ENCODE data around the gene ZMIZ2.

Gene ZMIZ2

GRCh38 chr7:44765579-44766415, 17.1 kb downstream of the ZMIZ2 start:
- no peaks in the 10 kb centered on the region for H3K9me3 ChIP-seq (ENCODE audit: control insufficient read depth, low read length)
- DNase-seq: no peak
- H3K4me3 ChIP-seq (ENCODE audit: insufficient read depth, low read depth, low read length, poor library complexity, severe bottlenecking): no peak overlapping the region
- H3K27ac ChIP-seq (ENCODE audit: insufficient read depth, low read length, poor library complexity, severe bottlenecking): no peak overlapping the region
- H3K27me3 ChIP-seq (replicated peaks; ENCODE audit: control insufficient read depth, insufficient read depth, low read length, poor library complexity, severe bottlenecking): no peaks in the 10 kb centered on the region
- peaks cover 11% of the 10 kb centered on the region for H3K4me1 ChIP-seq (ENCODE audit: control insufficient read depth, insufficient read depth, low read length, poor library complexity, severe bottlenecking)
- peaks cover 54% of the 10 kb centered on the region for H3K36me3 ChIP-seq (ENCODE audit: control insufficient read depth, insufficient read depth, low read length)

DNA sequence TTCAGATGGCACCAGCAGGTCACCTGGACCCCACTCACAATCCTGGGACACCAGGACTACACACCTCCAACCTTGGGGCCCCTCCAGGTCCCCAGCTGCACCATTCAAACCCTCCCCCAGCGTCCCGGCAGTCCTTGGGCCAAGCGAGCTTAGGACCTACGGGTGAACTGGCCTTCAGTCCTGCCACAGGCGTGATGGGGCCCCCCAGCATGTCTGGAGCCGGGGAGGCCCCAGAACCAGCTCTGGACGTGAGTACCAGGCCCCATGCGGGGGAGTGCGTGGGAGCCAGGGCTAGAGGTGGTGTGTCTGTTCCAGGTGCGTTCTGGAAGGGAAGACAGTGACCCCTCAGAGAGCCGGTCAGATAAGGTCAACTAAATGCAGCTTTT, 17.8 kb downstream of the ZMIZ2 start:
- no peak overlapping the region for H3K27ac ChIP-seq (ENCODE audit: insufficient read depth, low read length, poor library complexity, severe bottlenecking)
- no peaks in the 10 kb centered on the region for H3K27me3 ChIP-seq (replicated peaks; ENCODE audit: control insufficient read depth, insufficient read depth, low read length, poor library complexity, severe bottlenecking)
- peaks cover 11% of the 10 kb centered on the region for H3K4me1 ChIP-seq (ENCODE audit: control insufficient read depth, insufficient read depth, low read length, poor library complexity, severe bottlenecking)
- no peak for DNase-seq
- peaks cover 47% of the 10 kb centered on the region for H3K36me3 ChIP-seq (ENCODE audit: control insufficient read depth, insufficient read depth, low read length)
- no peaks in the 10 kb centered on the region for H3K9me3 ChIP-seq (ENCODE audit: control insufficient read depth, low read length)
- H3K4me3 ChIP-seq (ENCODE audit: insufficient read depth, low read depth, low read length, poor library complexity, severe bottlenecking): no peak overlapping the region

DNA sequence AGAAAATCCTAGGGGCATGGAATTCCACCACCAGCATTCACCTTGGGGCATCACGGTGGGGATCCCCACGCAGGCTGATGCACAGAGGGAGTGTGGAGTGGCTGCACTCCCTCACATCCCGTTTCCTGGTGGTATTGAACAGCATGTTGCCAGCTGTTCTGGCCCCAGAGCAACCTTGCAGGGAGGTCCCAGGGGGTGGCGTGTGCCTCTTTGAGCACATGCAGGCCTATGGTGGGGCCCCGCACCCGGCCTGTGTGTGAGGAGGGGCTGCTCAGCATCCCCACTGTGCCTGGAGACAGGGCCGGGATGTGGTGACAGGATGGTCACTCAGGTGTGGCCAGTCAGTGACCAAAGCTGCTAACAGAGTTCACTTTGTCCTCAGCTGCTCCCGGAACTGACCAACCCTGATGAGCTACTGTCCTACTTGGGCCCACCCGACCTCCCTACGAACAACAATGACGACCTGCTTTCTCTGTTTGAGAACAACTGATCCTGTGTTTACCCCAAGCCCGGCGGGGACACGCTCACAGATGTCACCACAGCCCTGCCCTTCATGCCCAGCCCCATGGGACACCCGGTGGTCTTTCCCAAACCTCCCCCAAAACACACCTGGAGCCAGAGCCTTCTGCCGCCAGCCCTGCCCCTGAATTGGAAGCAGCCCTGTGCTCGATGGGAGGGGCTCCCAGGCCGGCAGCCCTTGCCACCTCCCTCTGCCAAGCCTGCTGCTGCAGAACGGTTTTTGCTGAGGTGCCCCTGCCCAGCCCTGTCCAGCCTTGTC, 18.7 kb downstream of the ZMIZ2 start:
- DNase-seq: no peak
- H3K4me3 ChIP-seq (ENCODE audit: insufficient read depth, low read depth, low read length, poor library complexity, severe bottlenecking): no peak overlapping the region
- H3K9me3 ChIP-seq (ENCODE audit: control insufficient read depth, low read length): no peaks in the 10 kb centered on the region
- peak overlapping the region; percentile 53 for H3K27ac ChIP-seq (ENCODE audit: insufficient read depth, low read length, poor library complexity, severe bottlenecking)
- peaks cover 11% of the 10 kb centered on the region for H3K4me1 ChIP-seq (ENCODE audit: control insufficient read depth, insufficient read depth, low read length, poor library complexity, severe bottlenecking)
- peaks cover 41% of the 10 kb centered on the region for H3K36me3 ChIP-seq (ENCODE audit: control insufficient read depth, insufficient read depth, low read length)
- no peaks in the 10 kb centered on the region for H3K27me3 ChIP-seq (replicated peaks; ENCODE audit: control insufficient read depth, insufficient read depth, low read length, poor library complexity, severe bottlenecking)

GRCh38 chr7:44767912-44768627, 19.4 kb downstream of the ZMIZ2 start:
- Histone ChIP-seq H3K9me3 (ENCODE audit: control insufficient read depth, low read length) (no peaks in the 10 kb centered on the region), H3K27ac (ENCODE audit: insufficient read depth, low read length, poor library complexity, severe bottlenecking) (peak overlapping the region; percentile 53), H3K36me3 (ENCODE audit: control insufficient read depth, insufficient read depth, low read length) (peaks cover 34% of the 10 kb centered on the region), H3K4me1 (ENCODE audit: control insufficient read depth, insufficient read depth, low read length, poor library complexity, severe bottlenecking) (peaks cover 11% of the 10 kb centered on the region), H3K27me3 (replicated peaks; ENCODE audit: control insufficient read depth, insufficient read depth, low read length, poor library complexity, severe bottlenecking) (no peaks in the 10 kb centered on the region), H3K4me3 (ENCODE audit: insufficient read depth, low read depth, low read length, poor library complexity, severe bottlenecking) (no peak overlapping the region)
- DNase-seq: no peak

GRCh38 chr7:44768628-44769371, 20.2 kb downstream of the ZMIZ2 start:
- H3K36me3 ChIP-seq (ENCODE audit: control insufficient read depth, insufficient read depth, low read length): peaks cover 27% of the 10 kb centered on the region
- H3K27ac ChIP-seq (ENCODE audit: insufficient read depth, low read length, poor library complexity, severe bottlenecking): peak overlapping the region; percentile 51
- H3K4me3 ChIP-seq (ENCODE audit: insufficient read depth, low read depth, low read length, poor library complexity, severe bottlenecking): no peak overlapping the region
- peaks cover 11% of the 10 kb centered on the region for H3K4me1 ChIP-seq (ENCODE audit: control insufficient read depth, insufficient read depth, low read length, poor library complexity, severe bottlenecking)
- no peak for DNase-seq
- H3K27me3 ChIP-seq (replicated peaks; ENCODE audit: control insufficient read depth, insufficient read depth, low read length, poor library complexity, severe bottlenecking): no peaks in the 10 kb centered on the region
- no peaks in the 10 kb centered on the region for H3K9me3 ChIP-seq (ENCODE audit: control insufficient read depth, low read length)

DNA sequence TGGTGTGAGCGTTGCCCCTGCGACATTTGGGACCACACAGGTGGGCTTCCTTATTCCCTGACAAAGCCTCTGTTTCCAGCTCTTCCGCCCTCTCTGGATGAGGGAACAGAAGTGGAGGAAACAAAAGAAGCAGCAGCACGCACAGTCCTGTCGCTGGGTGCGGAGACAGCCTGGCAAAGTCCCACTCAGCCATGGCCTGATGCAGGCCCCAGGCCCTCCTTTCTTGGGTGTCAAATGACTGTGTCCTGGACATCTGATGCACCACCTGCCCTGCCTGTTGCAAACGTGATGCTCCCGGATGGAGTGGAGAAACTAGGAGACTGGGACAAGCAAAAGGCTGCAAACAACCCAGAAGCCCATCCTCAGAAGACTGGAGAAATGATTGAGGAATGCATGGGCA, 20.7 kb downstream of the ZMIZ2 start:
- no peak for DNase-seq
- Histone ChIP-seq H3K4me3 (ENCODE audit: insufficient read depth, low read depth, low read length, poor library complexity, severe bottlenecking) (no peak overlapping the region), H3K4me1 (ENCODE audit: control insufficient read depth, insufficient read depth, low read length, poor library complexity, severe bottlenecking) (peaks cover 11% of the 10 kb centered on the region), H3K27me3 (replicated peaks; ENCODE audit: control insufficient read depth, insufficient read depth, low read length, poor library complexity, severe bottlenecking) (no peaks in the 10 kb centered on the region), H3K36me3 (ENCODE audit: control insufficient read depth, insufficient read depth, low read length) (peaks cover 21% of the 10 kb centered on the region), H3K27ac (ENCODE audit: insufficient read depth, low read length, poor library complexity, severe bottlenecking) (peak overlapping the region; percentile 34), H3K9me3 (ENCODE audit: control insufficient read depth, low read length) (no peaks in the 10 kb centered on the region)

DNA sequence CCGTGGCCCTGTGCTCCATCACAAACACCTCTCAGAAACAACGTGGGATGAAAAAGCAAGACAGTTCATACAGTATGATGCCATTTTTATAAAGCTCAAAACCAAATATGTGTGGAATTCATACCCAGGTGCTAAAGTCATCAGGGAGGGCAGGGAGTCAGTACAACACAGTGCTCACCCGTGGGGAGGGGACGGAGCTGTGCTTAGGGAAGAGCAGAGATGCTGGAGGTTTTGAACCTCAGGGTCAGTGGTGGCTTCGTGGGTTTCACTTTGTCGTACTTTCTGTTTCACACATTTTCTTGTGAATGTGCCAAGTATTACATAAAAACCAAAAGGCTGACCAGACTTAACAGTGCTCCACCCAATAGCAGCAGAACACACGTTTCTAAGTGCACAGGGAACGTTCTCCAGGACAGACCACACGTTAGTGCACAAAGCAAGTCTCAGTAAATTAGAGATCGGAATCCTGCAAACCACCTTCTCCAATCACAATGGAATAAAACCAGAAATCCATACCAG, 21.2 kb downstream of the ZMIZ2 start:
- Histone ChIP-seq H3K27me3 (replicated peaks; ENCODE audit: control insufficient read depth, insufficient read depth, low read length, poor library complexity, severe bottlenecking) (no peaks in the 10 kb centered on the region), H3K4me1 (ENCODE audit: control insufficient read depth, insufficient read depth, low read length, poor library complexity, severe bottlenecking) (peaks cover 11% of the 10 kb centered on the region), H3K4me3 (ENCODE audit: insufficient read depth, low read depth, low read length, poor library complexity, severe bottlenecking) (no peak overlapping the region), H3K27ac (ENCODE audit: insufficient read depth, low read length, poor library complexity, severe bottlenecking) (peak overlapping the region; percentile 34), H3K9me3 (ENCODE audit: control insufficient read depth, low read length) (no peaks in the 10 kb centered on the region), H3K36me3 (ENCODE audit: control insufficient read depth, insufficient read depth, low read length) (peaks cover 17% of the 10 kb centered on the region)
- DNase-seq: no peak

GRCh38 chr7:44771358-44771757, 22.7 kb downstream of the ZMIZ2 start:
- Histone ChIP-seq H3K27me3 (replicated peaks; ENCODE audit: control insufficient read depth, insufficient read depth, low read length, poor library complexity, severe bottlenecking) (no peaks in the 10 kb centered on the region), H3K4me3 (ENCODE audit: insufficient read depth, low read depth, low read length, poor library complexity, severe bottlenecking) (no peak overlapping the region), H3K36me3 (ENCODE audit: control insufficient read depth, insufficient read depth, low read length) (peaks cover 2% of the 10 kb centered on the region), H3K27ac (ENCODE audit: insufficient read depth, low read length, poor library complexity, severe bottlenecking) (no peak overlapping the region), H3K4me1 (ENCODE audit: control insufficient read depth, insufficient read depth, low read length, poor library complexity, severe bottlenecking) (peaks cover 11% of the 10 kb centered on the region), H3K9me3 (ENCODE audit: control insufficient read depth, low read length) (no peaks in the 10 kb centered on the region)
- no peak for DNase-seq

DNA sequence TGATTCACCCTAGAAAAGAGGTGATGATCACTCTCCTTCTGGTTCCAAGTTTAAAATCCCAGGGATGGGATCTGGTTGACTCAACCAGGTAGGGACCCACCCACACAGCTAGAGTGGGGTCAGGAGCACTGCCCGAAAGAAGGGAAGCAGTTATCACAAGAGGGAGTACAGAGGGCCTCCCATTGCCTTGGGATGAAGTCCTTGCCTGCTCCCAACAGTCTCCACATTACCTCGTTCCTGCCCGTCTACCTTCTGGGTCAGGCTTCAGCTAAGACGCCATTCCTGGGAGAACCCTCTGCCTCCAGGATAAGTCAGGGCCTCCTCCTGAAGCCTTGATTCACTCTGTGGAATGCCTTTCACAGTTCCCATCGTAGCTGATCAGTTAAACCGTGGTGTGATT, 23.8 kb downstream of the ZMIZ2 start:
- Histone ChIP-seq H3K36me3 (ENCODE audit: control insufficient read depth, insufficient read depth, low read length) (no peaks in the 10 kb centered on the region), H3K27me3 (replicated peaks; ENCODE audit: control insufficient read depth, insufficient read depth, low read length, poor library complexity, severe bottlenecking) (no peaks in the 10 kb centered on the region), H3K4me1 (ENCODE audit: control insufficient read depth, insufficient read depth, low read length, poor library complexity, severe bottlenecking) (peaks cover 11% of the 10 kb centered on the region), H3K4me3 (ENCODE audit: insufficient read depth, low read depth, low read length, poor library complexity, severe bottlenecking) (no peak overlapping the region), H3K9me3 (ENCODE audit: control insufficient read depth, low read length) (no peaks in the 10 kb centered on the region), H3K27ac (ENCODE audit: insufficient read depth, low read length, poor library complexity, severe bottlenecking) (no peak overlapping the region)
- no peak for DNase-seq
